IMR-90 (cell line): ENCODE measurements around the gene B3GNT5.

ENCODE experiments used
- CEBPB ChIP-seq: IDR thresholded peaks from 2 replicates; pipeline ENCODE4 v1.6.1; 2012; ENCODE audit warnings: low read depth, low read length, improper control_type of control experiment
- MXI1 ChIP-seq: IDR thresholded peaks from 2 replicates; pipeline ENCODE4 v1.6.1; 2012; ENCODE audit warnings: low read depth, mild to moderate bottlenecking, low read length, moderate library complexity, borderline replicate concordance
- POLR2A ChIP-seq: IDR thresholded peaks from 2 replicates; pipeline ENCODE4 v1.6.1; 2012; ENCODE audit warnings: mild to moderate bottlenecking, low read depth, low read length
- RAD21 ChIP-seq: IDR thresholded peaks from 2 replicates; pipeline ENCODE4 v1.6.1; 2012; ENCODE audit warnings: low read length, improper control_type of control experiment
- SMC3 ChIP-seq: fragments of 150-350 bp; IDR thresholded peaks from 2 replicates; pipeline ENCODE4 v1.6.1; 2016; ENCODE audit warnings: low read depth, mild to moderate bottlenecking, antibody characterized with exemption, low read length, moderate library complexity
- TF ChIP-seq, protein P1 (sequence below): conservative IDR thresholded peaks from 2 replicates; pipeline ENCODE4 v1.5.1; 2012; ENCODE audit warnings: mild to moderate bottlenecking, low read depth, low read length, improper control_type of control experiment
- TF ChIP-seq, protein P2 (sequence below): fragments of 150-350 bp; IDR thresholded peaks from 2 replicates; pipeline ENCODE4 v1.6.1; 2017; ENCODE audit warnings: mild to moderate bottlenecking, antibody characterized with exemption, low read length, low read depth

DNA sequence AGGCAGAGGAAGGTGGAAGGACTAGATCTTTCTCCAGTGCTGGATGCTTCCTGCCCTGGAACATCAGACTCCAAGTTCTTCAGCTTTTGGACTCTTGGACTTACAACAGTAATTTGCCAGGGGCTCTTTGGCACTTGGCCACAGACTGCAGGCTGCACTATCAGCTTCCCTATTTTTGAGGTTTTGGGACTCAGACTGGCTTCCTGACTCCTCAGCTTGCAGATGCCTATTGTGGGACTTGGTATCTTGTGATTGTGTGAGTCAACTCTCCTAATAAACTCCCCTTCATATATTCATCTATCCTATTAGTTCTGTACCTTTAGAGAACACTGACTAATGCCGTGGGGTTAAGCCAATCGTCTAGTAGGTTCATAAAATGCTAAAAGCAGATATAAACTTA lies 8.8 kb upstream of the B3GNT5 start:
- TF ChIP-seq, protein P1, sequence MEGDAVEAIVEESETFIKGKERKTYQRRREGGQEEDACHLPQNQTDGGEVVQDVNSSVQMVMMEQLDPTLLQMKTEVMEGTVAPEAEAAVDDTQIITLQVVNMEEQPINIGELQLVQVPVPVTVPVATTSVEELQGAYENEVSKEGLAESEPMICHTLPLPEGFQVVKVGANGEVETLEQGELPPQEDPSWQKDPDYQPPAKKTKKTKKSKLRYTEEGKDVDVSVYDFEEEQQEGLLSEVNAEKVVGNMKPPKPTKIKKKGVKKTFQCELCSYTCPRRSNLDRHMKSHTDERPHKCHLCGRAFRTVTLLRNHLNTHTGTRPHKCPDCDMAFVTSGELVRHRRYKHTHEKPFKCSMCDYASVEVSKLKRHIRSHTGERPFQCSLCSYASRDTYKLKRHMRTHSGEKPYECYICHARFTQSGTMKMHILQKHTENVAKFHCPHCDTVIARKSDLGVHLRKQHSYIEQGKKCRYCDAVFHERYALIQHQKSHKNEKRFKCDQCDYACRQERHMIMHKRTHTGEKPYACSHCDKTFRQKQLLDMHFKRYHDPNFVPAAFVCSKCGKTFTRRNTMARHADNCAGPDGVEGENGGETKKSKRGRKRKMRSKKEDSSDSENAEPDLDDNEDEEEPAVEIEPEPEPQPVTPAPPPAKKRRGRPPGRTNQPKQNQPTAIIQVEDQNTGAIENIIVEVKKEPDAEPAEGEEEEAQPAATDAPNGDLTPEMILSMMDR = no peak
- TF ChIP-seq MXI1 (no peak), POLR2A (no peak), RAD21 (no peak), CEBPB (no peak), SMC3 (no peak)
- TF ChIP-seq, protein P2, sequence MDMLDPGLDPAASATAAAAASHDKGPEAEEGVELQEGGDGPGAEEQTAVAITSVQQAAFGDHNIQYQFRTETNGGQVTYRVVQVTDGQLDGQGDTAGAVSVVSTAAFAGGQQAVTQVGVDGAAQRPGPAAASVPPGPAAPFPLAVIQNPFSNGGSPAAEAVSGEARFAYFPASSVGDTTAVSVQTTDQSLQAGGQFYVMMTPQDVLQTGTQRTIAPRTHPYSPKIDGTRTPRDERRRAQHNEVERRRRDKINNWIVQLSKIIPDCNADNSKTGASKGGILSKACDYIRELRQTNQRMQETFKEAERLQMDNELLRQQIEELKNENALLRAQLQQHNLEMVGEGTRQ = no peak
